ENCODE results near the gene TMEM255B.

The TMEM255B gene

GRCh38 chr13:113768018-113768905, 9.2 kb downstream of the TMEM255B start:
- no peak for DNase-seq (ENCODE audit: low read depth)

DNA sequence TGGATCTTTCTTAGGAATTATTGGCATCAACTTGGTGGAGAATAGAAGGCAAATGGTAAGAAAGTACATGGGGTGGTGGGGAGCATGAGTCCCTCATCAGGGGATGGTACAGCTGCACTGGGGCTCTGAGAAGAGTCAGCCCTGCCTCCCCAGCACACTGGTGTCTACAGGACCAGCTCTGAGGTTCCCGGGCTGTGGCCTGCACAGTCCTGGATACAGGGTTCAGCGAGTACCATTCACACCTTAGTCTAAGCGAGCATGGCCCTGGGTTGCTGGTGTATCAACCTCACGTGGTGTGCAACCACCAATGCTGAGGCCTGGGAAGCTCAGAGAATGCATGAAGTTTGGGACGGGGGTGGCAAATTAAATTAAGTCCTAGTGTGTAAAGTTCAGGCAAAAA, 10.1 kb downstream of the TMEM255B start:
- no peak for DNase-seq (ENCODE audit: low read depth)

- DNase-seq (ENCODE audit: low read depth): no peak
Observed at GRCh38 chr13:113769881-113770280, 10.9 kb downstream of the TMEM255B start.

DNA sequence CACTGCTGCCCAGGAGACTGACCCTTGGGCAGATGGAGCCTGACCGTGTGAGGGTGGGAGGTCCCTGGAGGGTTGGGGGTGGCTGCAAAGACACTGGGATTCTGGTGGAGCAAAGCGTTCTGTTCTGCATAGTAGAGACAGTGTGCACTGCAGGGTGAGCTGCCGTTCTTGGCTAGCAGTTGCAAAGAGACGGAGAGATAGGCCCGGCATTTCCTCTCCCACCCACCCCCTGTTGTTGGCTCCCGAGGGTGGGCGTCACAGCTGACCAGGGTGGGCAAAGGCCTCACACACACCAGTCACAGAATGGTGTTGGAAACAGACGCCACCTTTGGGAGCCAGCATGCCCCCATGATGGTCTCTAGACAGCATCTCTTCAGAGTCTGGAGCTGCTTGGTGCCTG, 11.4 kb downstream of the TMEM255B start:
- no peak for DNase-seq (ENCODE audit: low read depth)

DNA sequence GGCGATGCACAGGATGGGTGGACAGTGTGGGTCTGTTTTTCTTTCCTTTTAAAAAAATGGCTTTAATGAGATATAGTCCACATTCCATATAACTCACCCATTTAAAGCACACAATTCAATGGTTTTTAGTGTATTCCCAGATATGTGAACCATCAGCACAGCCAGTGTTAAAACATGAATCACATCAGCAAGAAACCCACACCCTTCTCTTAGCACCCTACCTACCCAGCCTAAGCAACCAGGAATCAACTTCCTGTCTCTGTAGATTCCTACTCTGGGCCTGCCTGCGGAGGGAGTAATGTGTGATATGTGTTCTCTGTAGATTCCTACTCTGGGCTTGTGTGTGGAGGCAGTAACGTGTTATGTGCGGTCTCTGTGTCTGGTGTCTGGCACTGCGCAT, 11.9 kb downstream of the TMEM255B start:
- DNase-seq (ENCODE audit: low read depth): no peak

GRCh38 chr13:113771709-113772331, 12.8 kb downstream of the TMEM255B start:
- no peak for DNase-seq (ENCODE audit: low read depth)

- no peak for DNase-seq (ENCODE audit: low read depth)
Observed at GRCh38 chr13:113774177-113775107, 15.4 kb downstream of the TMEM255B start.

DNA sequence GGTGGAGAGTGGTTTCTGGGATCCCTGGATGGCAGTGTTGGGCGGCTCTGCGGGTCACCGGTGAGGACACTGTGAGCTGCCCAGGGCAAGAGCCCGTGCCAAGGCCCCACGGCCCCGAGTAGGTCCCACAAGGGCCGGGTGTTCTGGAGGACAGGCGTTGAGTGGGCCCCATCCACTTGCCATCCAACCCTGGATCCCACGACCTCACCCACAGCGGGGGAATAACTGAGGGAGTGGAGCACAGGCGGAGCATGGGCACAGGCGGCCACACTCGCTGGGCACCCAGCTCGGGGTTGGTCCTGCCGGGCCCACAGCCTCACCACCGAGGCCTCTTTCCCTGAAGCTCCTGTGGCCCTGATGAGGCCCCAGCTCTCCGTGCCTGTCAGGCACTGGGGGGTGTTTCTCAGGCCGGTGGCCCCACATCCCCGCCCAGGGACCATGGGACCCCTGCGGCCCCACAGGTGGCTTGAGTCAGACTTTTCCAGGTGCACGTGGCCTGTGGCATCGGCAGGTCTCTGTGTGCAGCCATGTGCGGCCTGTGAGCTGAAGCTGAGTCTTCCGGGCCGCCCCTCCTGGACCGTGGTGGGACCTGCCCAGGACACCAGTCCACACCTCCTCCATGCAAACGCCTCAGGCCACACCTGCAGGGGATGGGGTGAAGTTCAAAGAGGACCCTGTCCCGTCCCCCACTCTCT, 16.6 kb downstream of the TMEM255B start:
- DNase-seq (ENCODE audit: low read depth): no peak

DNA sequence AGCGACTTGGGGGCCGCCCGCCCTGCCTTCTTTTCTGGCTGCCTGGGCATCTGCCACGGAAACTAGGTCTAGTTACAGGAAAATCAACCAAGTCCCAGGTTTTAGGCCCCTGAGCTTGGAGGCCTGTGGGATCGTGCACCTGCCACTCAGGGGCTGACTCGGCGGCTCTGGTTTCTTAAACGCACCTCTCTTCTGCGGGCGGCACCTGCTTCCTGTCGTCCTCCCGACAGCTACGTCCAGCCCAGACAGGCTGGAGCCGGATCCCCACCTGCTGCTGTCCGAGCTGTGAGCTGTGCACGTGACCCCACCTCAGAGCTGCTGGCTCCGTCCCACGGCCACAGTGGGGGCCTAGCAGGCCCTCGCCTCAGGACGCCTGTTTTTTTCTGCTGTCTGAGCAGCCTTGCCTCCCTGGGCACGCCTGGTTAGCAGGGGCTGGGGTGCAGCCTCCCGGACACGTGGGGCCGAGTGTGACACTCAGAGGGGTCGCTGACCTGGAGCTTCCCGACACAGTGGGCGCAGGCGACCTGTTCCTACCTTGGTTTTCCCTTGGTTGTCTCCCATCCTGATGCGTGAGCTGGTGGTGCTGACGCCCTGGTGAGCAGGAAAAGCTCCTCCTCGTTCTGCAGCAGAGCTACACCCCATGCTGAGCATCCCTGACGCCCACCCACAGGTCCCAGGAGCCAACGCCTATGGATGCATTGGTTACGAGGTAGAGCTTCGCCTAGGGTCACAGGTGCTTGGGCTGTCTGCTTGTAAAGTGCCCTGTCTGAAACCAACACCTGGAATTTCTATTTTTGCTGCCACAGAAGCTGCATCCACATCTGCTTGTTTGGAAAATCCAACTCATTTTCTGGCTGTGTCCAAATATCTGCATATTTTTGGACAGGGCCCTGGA, 17.5 kb downstream of the TMEM255B start:
- DNase-seq (ENCODE audit: low read depth): no peak

- no peak for DNase-seq (ENCODE audit: low read depth)
Observed at GRCh38 chr13:113777311-113778260, 18.6 kb downstream of the TMEM255B start.

GRCh38 chr13:113781571-113781970, 22.5 kb downstream of the TMEM255B start:
- DNase-seq (ENCODE audit: low read depth): no peak

DNA sequence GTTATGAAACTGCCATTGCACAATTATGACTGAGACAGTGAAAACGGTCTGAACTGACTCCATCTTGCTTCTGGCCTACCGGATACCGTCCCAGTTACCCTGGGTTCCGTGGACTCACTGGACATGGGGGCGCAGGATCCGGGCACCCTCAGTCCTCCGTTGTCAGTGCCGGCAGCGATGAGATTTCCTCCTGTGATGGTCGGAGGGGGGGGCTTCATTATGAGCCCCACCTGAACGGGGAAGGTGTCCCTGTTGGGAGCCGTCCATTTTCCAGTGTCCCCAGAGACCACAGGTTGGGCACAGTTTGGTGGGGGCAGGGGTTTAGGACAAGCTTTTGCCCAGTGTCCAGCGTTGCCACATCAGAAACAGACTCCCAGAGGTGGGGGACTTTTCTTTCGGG, 23.4 kb downstream of the TMEM255B start:
- no peak for DNase-seq (ENCODE audit: low read depth)

DNA sequence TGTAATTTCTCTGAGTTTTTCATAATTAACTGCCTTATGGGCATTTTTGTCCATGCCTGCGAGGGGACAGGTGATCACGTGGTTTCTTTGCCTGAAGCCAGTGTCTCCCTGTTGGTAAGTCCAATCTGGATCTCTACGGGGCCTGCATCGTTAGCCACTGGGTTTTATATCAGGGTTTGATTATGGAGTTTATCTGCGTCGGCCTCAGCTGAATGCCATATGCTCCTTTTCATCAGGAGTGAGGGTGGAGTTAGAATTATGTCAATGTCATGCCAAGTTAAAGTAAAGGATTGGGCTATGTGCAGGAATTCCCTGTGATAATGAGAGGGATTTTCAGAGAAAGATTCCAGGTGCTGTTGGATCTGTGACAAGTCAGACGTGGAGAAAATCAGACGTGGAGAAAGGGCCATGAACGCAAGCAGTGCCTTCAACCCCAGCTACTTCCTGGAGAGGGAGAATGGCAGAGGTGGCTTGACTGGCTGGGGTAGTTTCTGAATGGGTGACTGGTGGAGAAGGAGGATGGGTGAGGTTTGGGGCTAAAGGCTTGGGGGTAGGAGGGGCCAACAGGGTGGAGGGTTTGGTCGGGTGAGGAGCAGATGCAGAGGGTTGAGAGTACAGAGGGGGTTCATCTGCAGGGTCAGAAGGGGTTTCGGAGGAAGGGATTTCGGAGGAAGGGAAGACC, 24.3 kb downstream of the TMEM255B start:
- DNase-seq (ENCODE audit: low read depth): no peak

DNA sequence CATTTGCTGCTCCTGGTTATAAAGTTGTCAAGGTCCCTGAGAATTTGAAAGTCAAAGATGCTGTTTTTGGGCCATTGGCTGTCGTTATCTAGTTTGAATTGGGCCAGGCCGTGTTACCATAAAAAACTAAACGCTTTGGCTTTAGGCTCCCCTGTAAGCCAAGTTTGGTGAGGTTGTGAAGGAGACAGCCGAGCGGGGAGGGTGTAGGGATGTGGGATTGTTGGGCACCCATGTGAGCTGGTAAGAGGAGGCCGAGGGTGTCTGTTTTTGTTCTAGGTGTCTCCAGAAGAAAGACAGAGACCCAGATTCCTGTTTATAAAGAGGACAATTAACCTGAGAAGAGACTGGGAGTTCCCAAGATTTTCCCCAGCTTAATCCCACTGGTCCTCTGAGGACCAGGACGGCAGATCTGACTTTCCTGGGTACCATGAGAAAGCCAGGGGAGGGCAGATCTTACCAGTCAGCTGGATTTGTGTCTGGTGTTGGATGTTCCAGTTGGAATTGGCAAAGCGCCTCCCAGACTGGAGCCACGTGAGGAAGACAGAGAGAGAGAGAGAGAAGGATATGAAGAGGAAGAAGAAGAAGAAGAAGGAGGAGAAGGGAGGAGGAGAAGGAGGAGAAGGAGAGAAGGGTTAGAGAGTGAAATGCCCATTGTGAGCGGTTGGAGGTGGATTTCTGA, 25.1 kb downstream of the TMEM255B start:
- DNase-seq (ENCODE audit: low read depth): no peak

- no peak for DNase-seq (ENCODE audit: low read depth)
Observed at GRCh38 chr13:113784645-113785024, 25.6 kb downstream of the TMEM255B start.

GRCh38 chr13:113785051-113786010, 26.3 kb downstream of the TMEM255B start:
- no peak for DNase-seq (ENCODE audit: low read depth)

- DNase-seq (ENCODE audit: low read depth): no peak
Observed at GRCh38 chr13:113786262-113786841, 27.3 kb downstream of the TMEM255B start.
